Measurements from ENCODE around the gene ZKSCAN5. TPM values are rescaled to one million over a fixed set of nuclear protein-coding genes. Genes with fewer than 3 reads are reported as not detected.

The ZKSCAN5 gene
- total RNA-seq, 1 donor from 2014 or later, result 12.1 TPM

GRCh38 chr7:99504281-99504602 lies 220 bp upstream of the ZKSCAN5 start:
- no peak for DNase-seq (ENCODE audit: extremely low spot score, unreplicated experiment)
- Mint-ChIP-seq H3K4me1 (ENCODE audit: unreplicated experiment) (peaks cover 35% of the 10 kb centered on the region), H3K9me3 (ENCODE audit: unreplicated experiment) (no peaks in the 10 kb centered on the region), H3K27ac (ENCODE audit: unreplicated experiment) (peak overlapping the region; percentile 99), H3K36me3 (ENCODE audit: unreplicated experiment) (peaks cover 2% of the 10 kb centered on the region), H3K4me3 (ENCODE audit: unreplicated experiment) (peak overlapping the region; percentile 96), H3K27me3 (ENCODE audit: unreplicated experiment) (no peaks in the 10 kb centered on the region)
- TF ChIP-seq CTCF (IDR thresholded peaks at IDR 0.05), result no peak

- peaks cover 28% of the 10 kb centered on the region for H3K4me1 Mint-ChIP-seq (ENCODE audit: unreplicated experiment)
- peak overlapping the region; percentile 99 for H3K27ac Mint-ChIP-seq (ENCODE audit: unreplicated experiment)
- H3K4me3 Mint-ChIP-seq (ENCODE audit: unreplicated experiment), result peak overlapping the region; percentile 96
- no peaks in the 10 kb centered on the region for H3K36me3 Mint-ChIP-seq (ENCODE audit: unreplicated experiment)
- no peak for DNase-seq (ENCODE audit: extremely low spot score, unreplicated experiment)
- no peaks in the 10 kb centered on the region for H3K9me3 Mint-ChIP-seq (ENCODE audit: unreplicated experiment)
- H3K27me3 Mint-ChIP-seq (ENCODE audit: unreplicated experiment), result no peaks in the 10 kb centered on the region
- TF ChIP-seq CTCF (IDR thresholded peaks at IDR 0.05), result no peak
These were observed 831 bp downstream of the ZKSCAN5 start for GRCh38 chr7:99505324-99505662.

GRCh38 chr7:99514050-99514449 lies 9.6 kb downstream of the ZKSCAN5 start:
- no peak for DNase-seq (ENCODE audit: extremely low spot score, unreplicated experiment)
- no peaks in the 10 kb centered on the region for H3K4me1 Mint-ChIP-seq (ENCODE audit: unreplicated experiment)
- peaks cover 32% of the 10 kb centered on the region for H3K36me3 Mint-ChIP-seq (ENCODE audit: unreplicated experiment)

GRCh38 chr7:99521399-99521798 lies 16.9 kb downstream of the ZKSCAN5 start:
- Mint-ChIP-seq H3K36me3 (ENCODE audit: unreplicated experiment) (peaks cover 38% of the 10 kb centered on the region), H3K27ac (ENCODE audit: unreplicated experiment) (no peak overlapping the region), H3K9me3 (ENCODE audit: unreplicated experiment) (no peaks in the 10 kb centered on the region), H3K4me3 (ENCODE audit: unreplicated experiment) (no peak overlapping the region), H3K4me1 (ENCODE audit: unreplicated experiment) (no peaks in the 10 kb centered on the region), H3K27me3 (ENCODE audit: unreplicated experiment) (no peaks in the 10 kb centered on the region)
- no peak for DNase-seq (ENCODE audit: extremely low spot score, unreplicated experiment)
- TF ChIP-seq CTCF (IDR thresholded peaks at IDR 0.05), result no peak

More at GRCh38 chr7:99514050-99514449, 9.6 kb downstream of the ZKSCAN5 start:
- H3K9me3 Mint-ChIP-seq (ENCODE audit: unreplicated experiment), result no peaks in the 10 kb centered on the region
- no peak overlapping the region for H3K4me3 Mint-ChIP-seq (ENCODE audit: unreplicated experiment)
- no peak for TF ChIP-seq CTCF (IDR thresholded peaks at IDR 0.05)
- no peak overlapping the region for H3K27ac Mint-ChIP-seq (ENCODE audit: unreplicated experiment)
- H3K27me3 Mint-ChIP-seq (ENCODE audit: unreplicated experiment), result no peaks in the 10 kb centered on the region

- H3K9me3 Mint-ChIP-seq (ENCODE audit: unreplicated experiment), result peaks cover 12% of the 10 kb centered on the region
- peak; percentile 36 for TF ChIP-seq CTCF (IDR thresholded peaks at IDR 0.05)
- peaks cover 61% of the 10 kb centered on the region for H3K36me3 Mint-ChIP-seq (ENCODE audit: unreplicated experiment)
- H3K4me3 Mint-ChIP-seq (ENCODE audit: unreplicated experiment), result no peak overlapping the region
- DNase-seq (ENCODE audit: extremely low spot score, unreplicated experiment), result no peak
- no peak overlapping the region for H3K27ac Mint-ChIP-seq (ENCODE audit: unreplicated experiment)
- H3K4me1 Mint-ChIP-seq (ENCODE audit: unreplicated experiment), result no peaks in the 10 kb centered on the region
- H3K27me3 Mint-ChIP-seq (ENCODE audit: unreplicated experiment), result no peaks in the 10 kb centered on the region
These were observed 21.4 kb downstream of the ZKSCAN5 start for GRCh38 chr7:99525713-99526440.

All from osteocyte (in vitro differentiated cells).